Liver (tissue), 3 donors: Measurements from ENCODE around the gene STK32C.

Source experiments
- EGR1 ChIP-seq, 2 donors: IDR thresholded peaks; 2 replicates each; pipeline ENCODE4 v1.6.1; 2016 to 2018; ENCODE audit warnings: antibody characterized with exemption in 2 of 2, low read depth in 2 of 2
- FOXA2 ChIP-seq: IDR thresholded peaks from 2 replicates; pipeline ENCODE4 v1.6.1; 2016; ENCODE audit warnings: antibody characterized with exemption
- GABPA ChIP-seq, 2 donors: IDR thresholded peaks in 1 of 2; conservative IDR thresholded peaks in 1 of 2; 2 replicates each; pipeline ENCODE4 v1.6.1; 2016; ENCODE audit warnings: antibody characterized with exemption in 2 of 2, mild to moderate bottlenecking in 1 of 2, moderate library complexity in 1 of 2
- HNF4A ChIP-seq, 2 donors: conservative IDR thresholded peaks; 2 replicates each; pipeline ENCODE4 v1.6.1; 2016; ENCODE audit warnings: antibody characterized with exemption in 2 of 2, mild to moderate bottlenecking in 2 of 2
- JUND ChIP-seq, 2 donors: IDR thresholded peaks; 2 replicates each; pipeline ENCODE4 v1.6.1; 2016; ENCODE audit warnings: antibody characterized with exemption in 2 of 2
- RAD21 ChIP-seq, 2 donors: IDR thresholded peaks; 2 replicates each; pipeline ENCODE4 v1.6.1; 2016; ENCODE audit warnings: antibody characterized with exemption in 2 of 2, mild to moderate bottlenecking in 2 of 2
- SP1 ChIP-seq: IDR thresholded peaks from 2 replicates; pipeline ENCODE4 v1.6.1; 2018; ENCODE audit warnings: antibody characterized with exemption, mild to moderate bottlenecking
- TAF1 ChIP-seq: conservative IDR thresholded peaks from 2 replicates; pipeline ENCODE4 v1.6.1; 2016; ENCODE audit warnings: antibody characterized with exemption, mild to moderate bottlenecking
- YY1 ChIP-seq: IDR thresholded peaks from 2 replicates; pipeline ENCODE4 v1.6.1; 2016; ENCODE audit warnings: antibody characterized with exemption, mild to moderate bottlenecking
- TF ChIP-seq, protein P1 (sequence below): fragments of 150-350 bp; IDR thresholded peaks from 2 replicates; pipeline ENCODE4 v1.5.1; 2017; ENCODE audit warnings: improper control_type of control experiment, low read depth, low read length; ENCODE audit not compliant: missing input control
- TF ChIP-seq, protein P2 (sequence below): IDR thresholded peaks from 2 replicates; pipeline ENCODE4 v1.6.1; 2016; ENCODE audit warnings: antibody characterized with exemption
- TF ChIP-seq, protein P3 (sequence below): IDR thresholded peaks from 2 replicates; pipeline ENCODE4 v1.6.1; 2016; ENCODE audit warnings: antibody characterized with exemption
- TF ChIP-seq, protein P4 (sequence below): IDR thresholded peaks from 2 replicates; pipeline ENCODE4 v1.6.1; 2016; ENCODE audit warnings: antibody characterized with exemption, mild to moderate bottlenecking
- TF ChIP-seq, protein P5 (sequence below): IDR thresholded peaks from 2 replicates; pipeline ENCODE4 v1.6.1; 2016; ENCODE audit warnings: antibody characterized with exemption
- donor health status: healthy.
- donor health status: healthy.

DNA sequence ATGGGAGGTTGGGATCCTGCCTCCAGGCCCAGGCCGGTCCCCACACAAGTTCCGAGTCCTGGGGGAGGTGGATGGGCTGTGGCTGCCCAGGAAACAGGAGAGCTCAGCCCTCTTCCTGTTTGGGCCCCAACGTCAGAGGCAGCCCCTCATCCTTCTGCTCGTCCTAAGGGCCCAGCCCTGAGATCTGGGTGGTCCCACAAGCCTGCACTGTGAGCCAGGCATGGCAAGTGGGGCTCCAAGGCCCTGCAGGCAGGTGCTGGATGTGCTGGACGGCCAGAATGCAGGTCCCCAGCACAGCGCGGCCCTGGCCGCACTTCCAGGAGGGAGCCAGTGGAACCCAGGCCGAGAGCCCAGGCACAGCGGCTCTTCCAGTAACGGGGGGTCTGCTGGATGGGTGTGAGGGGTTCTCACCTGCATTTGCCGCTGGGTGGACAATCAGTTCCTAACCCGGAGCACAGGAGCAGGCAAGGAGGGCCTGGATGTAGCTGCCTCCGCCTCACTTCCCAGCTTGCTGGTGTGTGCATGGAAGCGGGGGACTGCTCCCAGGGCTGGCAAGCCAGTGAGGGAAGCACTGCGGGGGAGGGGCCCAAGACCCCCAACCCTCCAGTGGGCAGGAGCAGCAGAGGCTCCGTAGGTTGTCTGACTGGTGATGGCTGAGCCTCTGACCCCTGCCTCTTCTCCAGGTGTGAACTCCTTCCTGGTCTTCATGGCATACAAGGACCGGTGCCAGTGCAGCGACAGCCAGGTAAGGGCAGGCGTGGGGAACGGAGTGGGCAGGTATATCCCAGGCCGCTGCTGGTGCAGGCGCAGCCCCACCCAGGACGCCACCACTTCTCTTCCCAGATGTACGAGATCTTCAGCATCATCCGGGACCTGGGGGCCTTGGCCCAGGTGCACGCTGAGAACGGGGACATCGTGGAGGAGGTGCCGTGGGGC lies 111.3 kb downstream of the STK32C start:
- TF ChIP-seq, protein P1, sequence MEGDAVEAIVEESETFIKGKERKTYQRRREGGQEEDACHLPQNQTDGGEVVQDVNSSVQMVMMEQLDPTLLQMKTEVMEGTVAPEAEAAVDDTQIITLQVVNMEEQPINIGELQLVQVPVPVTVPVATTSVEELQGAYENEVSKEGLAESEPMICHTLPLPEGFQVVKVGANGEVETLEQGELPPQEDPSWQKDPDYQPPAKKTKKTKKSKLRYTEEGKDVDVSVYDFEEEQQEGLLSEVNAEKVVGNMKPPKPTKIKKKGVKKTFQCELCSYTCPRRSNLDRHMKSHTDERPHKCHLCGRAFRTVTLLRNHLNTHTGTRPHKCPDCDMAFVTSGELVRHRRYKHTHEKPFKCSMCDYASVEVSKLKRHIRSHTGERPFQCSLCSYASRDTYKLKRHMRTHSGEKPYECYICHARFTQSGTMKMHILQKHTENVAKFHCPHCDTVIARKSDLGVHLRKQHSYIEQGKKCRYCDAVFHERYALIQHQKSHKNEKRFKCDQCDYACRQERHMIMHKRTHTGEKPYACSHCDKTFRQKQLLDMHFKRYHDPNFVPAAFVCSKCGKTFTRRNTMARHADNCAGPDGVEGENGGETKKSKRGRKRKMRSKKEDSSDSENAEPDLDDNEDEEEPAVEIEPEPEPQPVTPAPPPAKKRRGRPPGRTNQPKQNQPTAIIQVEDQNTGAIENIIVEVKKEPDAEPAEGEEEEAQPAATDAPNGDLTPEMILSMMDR: no peak
- TF ChIP-seq, protein P2, sequence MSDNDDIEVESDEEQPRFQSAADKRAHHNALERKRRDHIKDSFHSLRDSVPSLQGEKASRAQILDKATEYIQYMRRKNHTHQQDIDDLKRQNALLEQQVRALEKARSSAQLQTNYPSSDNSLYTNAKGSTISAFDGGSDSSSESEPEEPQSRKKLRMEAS: no peak
- TF ChIP-seq JUND (IDR thresholded peaks at IDR 0.05) (no peak), RAD21 (IDR thresholded peaks at IDR 0.05) (no peak), TAF1 (no peak), GABPA (IDR thresholded peaks at IDR 0.05 in 1 of 2, conservative IDR thresholded peaks at IDR 0.05 in 1 of 2) (no peak), HNF4A (conservative IDR thresholded peaks at IDR 0.05) (no peak), FOXA2 (no peak), YY1 (no peak), EGR1 (IDR thresholded peaks at IDR 0.05; ENCODE audit: low read depth in 2 of 2) (no peak), SP1 (no peak)
- TF ChIP-seq, protein P3, sequence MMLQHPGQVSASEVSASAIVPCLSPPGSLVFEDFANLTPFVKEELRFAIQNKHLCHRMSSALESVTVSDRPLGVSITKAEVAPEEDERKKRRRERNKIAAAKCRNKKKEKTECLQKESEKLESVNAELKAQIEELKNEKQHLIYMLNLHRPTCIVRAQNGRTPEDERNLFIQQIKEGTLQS: no peak
- TF ChIP-seq, protein P4, sequence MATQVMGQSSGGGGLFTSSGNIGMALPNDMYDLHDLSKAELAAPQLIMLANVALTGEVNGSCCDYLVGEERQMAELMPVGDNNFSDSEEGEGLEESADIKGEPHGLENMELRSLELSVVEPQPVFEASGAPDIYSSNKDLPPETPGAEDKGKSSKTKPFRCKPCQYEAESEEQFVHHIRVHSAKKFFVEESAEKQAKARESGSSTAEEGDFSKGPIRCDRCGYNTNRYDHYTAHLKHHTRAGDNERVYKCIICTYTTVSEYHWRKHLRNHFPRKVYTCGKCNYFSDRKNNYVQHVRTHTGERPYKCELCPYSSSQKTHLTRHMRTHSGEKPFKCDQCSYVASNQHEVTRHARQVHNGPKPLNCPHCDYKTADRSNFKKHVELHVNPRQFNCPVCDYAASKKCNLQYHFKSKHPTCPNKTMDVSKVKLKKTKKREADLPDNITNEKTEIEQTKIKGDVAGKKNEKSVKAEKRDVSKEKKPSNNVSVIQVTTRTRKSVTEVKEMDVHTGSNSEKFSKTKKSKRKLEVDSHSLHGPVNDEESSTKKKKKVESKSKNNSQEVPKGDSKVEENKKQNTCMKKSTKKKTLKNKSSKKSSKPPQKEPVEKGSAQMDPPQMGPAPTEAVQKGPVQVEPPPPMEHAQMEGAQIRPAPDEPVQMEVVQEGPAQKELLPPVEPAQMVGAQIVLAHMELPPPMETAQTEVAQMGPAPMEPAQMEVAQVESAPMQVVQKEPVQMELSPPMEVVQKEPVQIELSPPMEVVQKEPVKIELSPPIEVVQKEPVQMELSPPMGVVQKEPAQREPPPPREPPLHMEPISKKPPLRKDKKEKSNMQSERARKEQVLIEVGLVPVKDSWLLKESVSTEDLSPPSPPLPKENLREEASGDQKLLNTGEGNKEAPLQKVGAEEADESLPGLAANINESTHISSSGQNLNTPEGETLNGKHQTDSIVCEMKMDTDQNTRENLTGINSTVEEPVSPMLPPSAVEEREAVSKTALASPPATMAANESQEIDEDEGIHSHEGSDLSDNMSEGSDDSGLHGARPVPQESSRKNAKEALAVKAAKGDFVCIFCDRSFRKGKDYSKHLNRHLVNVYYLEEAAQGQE: no peak
- TF ChIP-seq, protein P5, sequence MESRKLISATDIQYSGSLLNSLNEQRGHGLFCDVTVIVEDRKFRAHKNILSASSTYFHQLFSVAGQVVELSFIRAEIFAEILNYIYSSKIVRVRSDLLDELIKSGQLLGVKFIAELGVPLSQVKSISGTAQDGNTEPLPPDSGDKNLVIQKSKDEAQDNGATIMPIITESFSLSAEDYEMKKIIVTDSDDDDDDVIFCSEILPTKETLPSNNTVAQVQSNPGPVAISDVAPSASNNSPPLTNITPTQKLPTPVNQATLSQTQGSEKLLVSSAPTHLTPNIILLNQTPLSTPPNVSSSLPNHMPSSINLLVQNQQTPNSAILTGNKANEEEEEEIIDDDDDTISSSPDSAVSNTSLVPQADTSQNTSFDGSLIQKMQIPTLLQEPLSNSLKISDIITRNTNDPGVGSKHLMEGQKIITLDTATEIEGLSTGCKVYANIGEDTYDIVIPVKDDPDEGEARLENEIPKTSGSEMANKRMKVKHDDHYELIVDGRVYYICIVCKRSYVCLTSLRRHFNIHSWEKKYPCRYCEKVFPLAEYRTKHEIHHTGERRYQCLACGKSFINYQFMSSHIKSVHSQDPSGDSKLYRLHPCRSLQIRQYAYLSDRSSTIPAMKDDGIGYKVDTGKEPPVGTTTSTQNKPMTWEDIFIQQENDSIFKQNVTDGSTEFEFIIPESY: no peak
